NOMO-1 treated with dmso at 0.1 percent for 144 hours (cell line): ENCODE data around the gene ZNF726.
"Not testable (repeated sequence)": the region's sequence is repeated elsewhere in the genome, so short reads cannot be mapped to it uniquely, and the experiment has no call there.

Experiments used
- DNase-seq: peaks from one replicate; lab custom pipeline; 2025; ENCODE audit not compliant: unreplicated experiment; lab: John Stamatoyannopoulos, UW

Gene ZNF726

GRCh38 chr19:23914402-23915286 lies at the start of gene ZNF726:
TSS of gene ZNF726 (plus strand) at chr19:23914886. CDS start at chr19:23914995, 109 bp downstream.
- DNase-seq, result no peak

- no peak for DNase-seq
Observed at GRCh38 chr19:23867895-23868294, 46.8 kb upstream of the ZNF726 start.

GRCh38 chr19:23868630-23869029 lies 46.1 kb upstream of the ZNF726 start:
- DNase-seq, result no peak

- no peak for DNase-seq
Observed at GRCh38 chr19:23872282-23872919, 42.3 kb upstream of the ZNF726 start.

GRCh38 chr19:23876261-23876660 lies 38.4 kb upstream of the ZNF726 start:
- no peak for DNase-seq

GRCh38 chr19:23876756-23877155 lies 37.9 kb upstream of the ZNF726 start:
- DNase-seq, result not testable (repeated sequence)

- no peak for DNase-seq
Observed at GRCh38 chr19:23882493-23882892, 32.2 kb upstream of the ZNF726 start.

- no peak for DNase-seq
Observed at GRCh38 chr19:23884363-23884762, 30.3 kb upstream of the ZNF726 start.

- DNase-seq, result no peak
Observed at GRCh38 chr19:23887642-23888041, 27.0 kb upstream of the ZNF726 start.

- DNase-seq, result not testable (repeated sequence)
Observed at GRCh38 chr19:23896096-23896495, 18.6 kb upstream of the ZNF726 start.

- no peak for DNase-seq
Observed at GRCh38 chr19:23896912-23897311, 17.8 kb upstream of the ZNF726 start.

GRCh38 chr19:23901360-23901759 lies 13.3 kb upstream of the ZNF726 start:
- DNase-seq, result no peak

GRCh38 chr19:23904406-23904805 lies 10.3 kb upstream of the ZNF726 start:
- DNase-seq, result no peak

- DNase-seq, result no peak
Observed at GRCh38 chr19:23905771-23906170, 8.9 kb upstream of the ZNF726 start.

- no peak for DNase-seq
Observed at GRCh38 chr19:23906835-23907234, 7.9 kb upstream of the ZNF726 start.

GRCh38 chr19:23908165-23908564 lies 6.5 kb upstream of the ZNF726 start:
- no peak for DNase-seq

GRCh38 chr19:23909222-23909621 lies 5.5 kb upstream of the ZNF726 start:
- DNase-seq, result no peak

- DNase-seq, result no peak
Observed at GRCh38 chr19:23913931-23914330, 755 bp upstream of the ZNF726 start.

- DNase-seq, result no peak
Observed at GRCh38 chr19:23916991-23917390, 2.3 kb downstream of the ZNF726 start.

- no peak for DNase-seq
Observed at GRCh38 chr19:23917856-23918255, 3.2 kb downstream of the ZNF726 start.

- no peak for DNase-seq
Observed at GRCh38 chr19:23925285-23925684, 10.6 kb downstream of the ZNF726 start.

- no peak for DNase-seq
Observed at GRCh38 chr19:23932878-23933277, 18.2 kb downstream of the ZNF726 start.
